CD14-positive monocyte (primary cell): Measurements from ENCODE around the gene PPM1H. TPM values are rescaled to one million over a fixed set of nuclear protein-coding genes. Genes with fewer than 3 reads are reported as not detected.

ENCODE experiments used
- DNase-seq, 3 donors: peaks; one replicate each; pipeline ENCODE4 v3.0.0-alpha.2; 2011 to 2022
- H2AFZ ChIP-seq: 2 replicates; pipeline ENCODE4 v1.6.0; 2012; ENCODE audit warnings: mild to moderate bottlenecking, low read depth, low read length, inconsistent platforms; ENCODE audit not compliant: insufficient read depth, poor library complexity, severe bottlenecking
- H3K27ac ChIP-seq, 2 donors: 1 replicate in 1 of 2; 2 replicates in 1 of 2; pipeline ENCODE4 v1.5.1; 2012 to 2013; ENCODE audit warnings: low read length in 2 of 2, control low read depth in 1 of 2, inconsistent platforms in 1 of 2, low read depth in 1 of 2, mild to moderate bottlenecking in 1 of 2
- H3K27me3 ChIP-seq, 2 donors: one replicate each; pipeline versions ENCODE4 v1.6.0 to v1.6.1; 2011 to 2013; ENCODE audit warnings: low read length in 2 of 2; ENCODE audit not compliant: control insufficient read depth in 2 of 2, insufficient read depth in 2 of 2
- H3K36me3 ChIP-seq, 2 donors: replicated peaks in 1 of 2; 1 replicate in 1 of 2; 2 replicates in 1 of 2; pipeline versions ENCODE4 v1.5.1 to v1.6.1; 2012 to 2013; ENCODE audit warnings: low read length in 2 of 2, control low read depth in 1 of 2, inconsistent platforms in 1 of 2, mild to moderate bottlenecking in 1 of 2; ENCODE audit not compliant: insufficient read depth in 2 of 2, control insufficient read depth in 1 of 2
- H3K4me1 ChIP-seq, 2 donors: 1 replicate in 1 of 2; 2 replicates in 1 of 2; pipeline versions ENCODE4 v1.5.1 to v1.6.1; 2012 to 2013; ENCODE audit warnings: low read length in 2 of 2, control low read depth in 1 of 2, inconsistent platforms in 1 of 2, mild to moderate bottlenecking in 1 of 2, moderate library complexity in 1 of 2; ENCODE audit not compliant: insufficient read depth in 2 of 2, control insufficient read depth in 1 of 2
- H3K4me2 ChIP-seq: replicated peaks from 2 replicates; pipeline ENCODE3; 2012; ENCODE audit warnings: low read length, moderate library complexity, mild to moderate bottlenecking; ENCODE audit not compliant: poor library complexity, severe bottlenecking; ENCODE audit errors: extremely low read depth
- H3K4me3 ChIP-seq, 3 experiments: fragments of 200-600 bp in 1 of 3; sonication (generic) in 1 of 3; replicated peaks in 1 of 3; 1 replicate in 2 of 3; 2 replicates in 1 of 3; pipeline ENCODE4 v1.5.1; 2011 to 2013; ENCODE audit warnings: low read length in 3 of 3, mild to moderate bottlenecking in 3 of 3, control low read depth in 2 of 3, low read depth in 2 of 3, inconsistent platforms in 1 of 3, moderate library complexity in 1 of 3
- H3K79me2 ChIP-seq: 2 replicates; pipeline ENCODE4 v1.6.0; 2012; ENCODE audit warnings: mild to moderate bottlenecking, control low read depth, inconsistent platforms, low read length, moderate library complexity; ENCODE audit not compliant: insufficient read depth
- H3K9ac ChIP-seq: 2 replicates; pipeline ENCODE4 v1.6.0; 2017; ENCODE audit warnings: low read length, mild to moderate bottlenecking; ENCODE audit not compliant: insufficient read depth, poor library complexity, severe bottlenecking
- H3K9me3 ChIP-seq, 2 donors: replicated peaks in 1 of 2; 1 replicate in 1 of 2; 2 replicates in 1 of 2; pipeline versions ENCODE4 v1.5.1 to v1.6.1; 2012 to 2013; ENCODE audit warnings: low read length in 2 of 2, control low read depth in 1 of 2; ENCODE audit not compliant: control insufficient read depth in 1 of 2, insufficient read depth in 1 of 2
- H4K20me1 ChIP-seq: 2 replicates; pipeline ENCODE4 v1.6.0; 2012; ENCODE audit warnings: mild to moderate bottlenecking, low read length, control low read depth, moderate library complexity; ENCODE audit not compliant: insufficient read depth
- H3K27ac Mint-ChIP-seq, 7 donors: one replicate each; pipeline ENCODE4 v1.8.0; 2020; ENCODE audit warnings: mild to moderate bottlenecking in 7 of 7, mixed read lengths in 7 of 7, moderate library complexity in 6 of 7, inconsistent platforms in 2 of 7
- H3K27me3 Mint-ChIP-seq, 3 donors: one replicate each; pipeline ENCODE4 v1.8.0; 2021 to 2022; ENCODE audit warnings: low read depth in 3 of 3, mild to moderate bottlenecking in 3 of 3, mixed read lengths in 3 of 3, moderate library complexity in 3 of 3, inconsistent platforms in 1 of 3
- H3K36me3 Mint-ChIP-seq, 2 donors: one replicate each; pipeline ENCODE4 v1.8.0; 2020; ENCODE audit warnings: mixed read lengths in 2 of 2, inconsistent platforms in 1 of 2, mild to moderate bottlenecking in 1 of 2
- H3K4me1 Mint-ChIP-seq: one replicate; pipeline ENCODE4 v1.8.0; 2020; ENCODE audit warnings: mild to moderate bottlenecking, mixed read lengths
- H3K4me3 Mint-ChIP-seq, 2 donors: one replicate each; pipeline ENCODE4 v1.8.0; 2020; ENCODE audit warnings: mild to moderate bottlenecking in 2 of 2, mixed read lengths in 2 of 2, moderate library complexity in 1 of 2
- H3K9me3 Mint-ChIP-seq, 7 donors: one replicate each; pipeline ENCODE4 v1.8.0; 2020 to 2022; ENCODE audit warnings: mixed read lengths in 7 of 7, mild to moderate bottlenecking in 6 of 7, moderate library complexity in 6 of 7, inconsistent platforms in 2 of 7
- CTCF ChIP-seq: fragments of 200-600 bp; IDR thresholded peaks from one replicate; pipeline ENCODE4 v1.8.0; 2022; ENCODE audit warnings: antibody characterized with exemption, mild to moderate bottlenecking
- WGBS: methylation state at CpG from one replicate; pipeline ENCODE4 v1.1.5; 2013; ENCODE audit warnings: missing lambda C conversion rate; ENCODE audit not compliant: insufficient coverage; 5-methylcytosine and 5-hydroxymethylcytosine counted together
- intact Hi-C, 2 donors: fragments of 100-400 bp; cut with micrococcal nuclease; formaldehyde crosslinking; loops; one replicate each; pipeline versions ENCODE4 v1.15.0 to v1.15.1; 2023
- polyA plus RNA-seq, 3 donors: library from polyadenylated mRNA; depleted of rRNA in 1 of 3; unstranded in 2 of 3; stranded (reverse) in 1 of 3; fragments of 300-500 nt in 2 of 3; fragments of >200 nt in 1 of 3; fragmentation: Illumina TruSeq in 2 of 3; gene quantifications; 1 replicate in 2 of 3; 2 replicates in 1 of 3; pipeline ENCODE4 v1.2.3, GENCODE V29; 2012 to 2021

PPM1H gene
- polyA plus RNA-seq, 3 donors = 1.5 to 2.8 (median 1.9) TPM

GRCh38 chr12:62977418-62977817, 42.5 kb upstream of the PPM1H start:
- Histone ChIP-seq H3K36me3 (no peaks in the 10 kb centered on the region), H3K9ac (no peak overlapping the region), H3K79me2 (no peaks in the 10 kb centered on the region), H3K27me3 (no peaks in the 10 kb centered on the region), H3K4me2 (no peak overlapping the region), H3K9me3 (no peaks in the 10 kb centered on the region), H3K4me1 (no peaks in the 10 kb centered on the region), H3K27ac (no peak overlapping the region), H2AFZ (no peak overlapping the region), H4K20me1 (no peaks in the 10 kb centered on the region), H3K4me3 (no peak overlapping the region)
- Mint-ChIP-seq H3K27ac (no peak overlapping the region), H3K27me3 (no peaks in the 10 kb centered on the region), H3K36me3 (no peaks in the 10 kb centered on the region), H3K4me3 (no peak overlapping the region), H3K9me3 (peaks cover 0 to 3% (median 0%) of the 10 kb centered on the region in 7 donors), H3K4me1 (no peaks in the 10 kb centered on the region)
- intact Hi-C loops = no loop called here
- WGBS = 95% methylated on average over 4 of the region's 5 CpGs
- DNase-seq = no peak
- TF ChIP-seq CTCF = no peak

GRCh38 chr12:62976110-62976662, 41.2 kb upstream of the PPM1H start:
- Histone ChIP-seq H3K4me3 (no peak overlapping the region), H3K9me3 (no peaks in the 10 kb centered on the region), H3K79me2 (no peaks in the 10 kb centered on the region), H3K4me1 (no peaks in the 10 kb centered on the region), H3K27me3 (no peaks in the 10 kb centered on the region), H3K4me2 (no peak overlapping the region), H3K27ac (no peak overlapping the region), H3K9ac (no peak overlapping the region), H4K20me1 (no peaks in the 10 kb centered on the region), H2AFZ (no peak overlapping the region), H3K36me3 (no peaks in the 10 kb centered on the region)
- DNase-seq = no peak
- no CpG with 5 or more reads among the region's 4 CpGs for WGBS
- Mint-ChIP-seq H3K27me3 (no peaks in the 10 kb centered on the region), H3K9me3 (peaks cover 0 to 3% (median 0%) of the 10 kb centered on the region in 7 donors), H3K4me1 (no peaks in the 10 kb centered on the region), H3K4me3 (no peak overlapping the region), H3K27ac (no peak overlapping the region), H3K36me3 (no peaks in the 10 kb centered on the region)
- TF ChIP-seq CTCF = no peak
- intact Hi-C loops = no loop called here
